Activated CD4-positive, alpha-beta T cell treated with anti-CD3 and anti-CD28 coated beads for 48 hours (primary cell): ENCODE data around the gene ADRA2A.

Experiments
- DNase-seq: peaks from one replicate; pipeline ENCODE4 v3.0.0-alpha.2; 2020

ADRA2A gene

GRCh38 chr10:111084366-111085255 is 7.8 kb downstream of the ADRA2A start:
- DNase-seq, result no peak

- DNase-seq, result no peak
These were observed 9.0 kb downstream of the ADRA2A start for GRCh38 chr10:111085690-111086353.

- no peak for DNase-seq
These were observed 9.7 kb downstream of the ADRA2A start for GRCh38 chr10:111086574-111086973.

GRCh38 chr10:111087331-111087756 is 10.5 kb downstream of the ADRA2A start:
- no peak for DNase-seq

GRCh38 chr10:111087968-111088505 is 11.2 kb downstream of the ADRA2A start:
- no peak for DNase-seq

- DNase-seq, result no peak
These were observed 12.5 kb downstream of the ADRA2A start for GRCh38 chr10:111089293-111089692.

GRCh38 chr10:111091833-111092232 is 15.0 kb downstream of the ADRA2A start:
- DNase-seq, result no peak

GRCh38 chr10:111093741-111094380 is 17.0 kb downstream of the ADRA2A start:
- no peak for DNase-seq

GRCh38 chr10:111098679-111099437 is 22.0 kb downstream of the ADRA2A start:
- no peak for DNase-seq

GRCh38 chr10:111100198-111100597 is 23.4 kb downstream of the ADRA2A start:
- DNase-seq, result no peak

GRCh38 chr10:111101796-111102195 is 25.0 kb downstream of the ADRA2A start:
- no peak for DNase-seq

GRCh38 chr10:111102359-111102837 is 25.6 kb downstream of the ADRA2A start:
- DNase-seq, result no peak

GRCh38 chr10:111103196-111103840 is 26.5 kb downstream of the ADRA2A start:
- DNase-seq, result no peak

- DNase-seq, result no peak
These were observed 28.0 kb downstream of the ADRA2A start for GRCh38 chr10:111104811-111105210.

- DNase-seq, result no peak
These were observed 29.3 kb downstream of the ADRA2A start for GRCh38 chr10:111106081-111106480.

- no peak for DNase-seq
These were observed 30.2 kb downstream of the ADRA2A start for GRCh38 chr10:111107023-111107422.

- DNase-seq, result no peak
These were observed 31.0 kb downstream of the ADRA2A start for GRCh38 chr10:111107846-111108245.

- no peak for DNase-seq
These were observed 31.6 kb downstream of the ADRA2A start for GRCh38 chr10:111108441-111108840.

GRCh38 chr10:111109501-111110242 is 32.8 kb downstream of the ADRA2A start:
- DNase-seq, result no peak

GRCh38 chr10:111110771-111111170 is 33.9 kb downstream of the ADRA2A start:
- DNase-seq, result no peak

GRCh38 chr10:111112333-111112732 is 35.5 kb downstream of the ADRA2A start:
- DNase-seq, result no peak
